WERI-Rb-1 (cell line): Measurements from ENCODE around the gene ACOT13.
"Not testable (repeated sequence)": the region's sequence is repeated elsewhere in the genome, so short reads cannot be mapped to it uniquely, and the experiment has no call there.

Experiments
- DNase-seq: peaks from one replicate; pipeline ENCODE4 v3.0.0-alpha.2; 2020
- H3K27ac ChIP-seq: fragments of 250-450 bp; sonication (Bioruptor Pico); 2 replicates; pipeline ENCODE4 v1.5.1; 2020; ENCODE audit warnings: mild to moderate bottlenecking, moderate library complexity
- H3K27me3 ChIP-seq: fragments of 250-450 bp; sonication (Bioruptor Pico); 2 replicates; pipeline ENCODE4 v1.5.1; 2021; ENCODE audit warnings: mild to moderate bottlenecking, low read depth, moderate library complexity; ENCODE audit not compliant: insufficient read depth, severe bottlenecking
- H3K36me3 ChIP-seq: fragments of 250-450 bp; sonication (Bioruptor Pico); 2 replicates; pipeline ENCODE4 v1.5.1; 2020; ENCODE audit warnings: mild to moderate bottlenecking, moderate library complexity
- H3K4me3 ChIP-seq: 2 replicates; pipeline ENCODE4 v1.5.1; 2011; ENCODE audit warnings: low read depth, mild to moderate bottlenecking, control low read depth, low read length
- H3K9me3 ChIP-seq: fragments of 250-450 bp; sonication (Bioruptor Pico); 2 replicates; pipeline ENCODE4 v1.5.1; 2021; ENCODE audit warnings: mild to moderate bottlenecking, moderate library complexity; ENCODE audit not compliant: severe bottlenecking
- TF ChIP-seq, protein P1 (sequence below): IDR thresholded peaks from 2 replicates; pipeline ENCODE4 v1.5.1; 2011; ENCODE audit warnings: low read depth, mild to moderate bottlenecking, control low read depth, inconsistent platforms, low read length

The ACOT13 gene

DNA sequence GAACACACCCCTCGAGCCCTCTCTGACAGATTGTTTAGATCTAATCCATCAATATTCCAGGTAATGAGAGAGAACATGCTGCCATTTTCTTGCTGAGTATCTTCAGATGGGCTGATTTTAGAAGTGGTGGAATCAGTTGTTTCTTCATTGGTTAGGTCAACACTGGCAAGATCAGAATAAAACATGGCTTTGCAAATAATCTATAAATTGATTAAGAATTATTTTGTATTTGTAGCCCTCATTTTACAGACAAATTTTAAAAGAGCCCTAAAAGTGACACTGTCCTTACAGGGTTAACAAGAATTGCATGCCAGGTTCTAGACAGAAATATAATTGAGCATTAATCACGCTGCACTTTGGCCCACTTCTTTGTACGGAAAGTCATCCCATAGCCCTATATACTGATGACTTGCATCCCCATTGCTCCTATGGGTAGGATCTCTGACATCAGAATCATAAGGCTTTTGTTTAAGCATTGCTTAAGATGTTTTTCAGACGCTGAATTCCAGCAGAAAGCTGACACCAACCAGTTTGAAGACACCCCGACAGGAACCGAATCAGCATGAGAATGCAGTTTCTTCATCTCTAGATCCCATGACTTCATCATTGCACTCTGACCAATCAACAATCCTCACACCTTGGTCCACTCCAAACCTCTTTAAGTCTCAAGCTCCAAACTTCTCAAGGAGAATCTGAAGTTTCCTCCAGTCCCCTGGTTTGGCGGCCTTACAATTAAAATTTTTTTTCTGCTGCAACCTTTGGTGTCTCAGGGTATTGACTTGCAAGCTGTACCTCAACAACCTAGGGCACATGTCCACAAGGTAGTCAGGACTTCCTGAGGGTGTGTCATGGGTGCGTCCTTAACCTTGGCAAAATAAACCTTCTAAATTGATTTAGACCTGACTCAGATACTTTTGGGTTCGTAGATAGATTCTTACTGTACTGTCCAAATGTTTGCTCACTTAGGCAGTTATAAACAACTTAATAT lies 8.0 kb upstream of the ACOT13 start:
- H3K4me3 ChIP-seq: no peak overlapping the region
- DNase-seq: no peak
- no peaks in the 10 kb centered on the region for H3K9me3 ChIP-seq
- H3K27me3 ChIP-seq: no peaks in the 10 kb centered on the region
- no peak overlapping the region for H3K27ac ChIP-seq
- TF ChIP-seq, protein P1, sequence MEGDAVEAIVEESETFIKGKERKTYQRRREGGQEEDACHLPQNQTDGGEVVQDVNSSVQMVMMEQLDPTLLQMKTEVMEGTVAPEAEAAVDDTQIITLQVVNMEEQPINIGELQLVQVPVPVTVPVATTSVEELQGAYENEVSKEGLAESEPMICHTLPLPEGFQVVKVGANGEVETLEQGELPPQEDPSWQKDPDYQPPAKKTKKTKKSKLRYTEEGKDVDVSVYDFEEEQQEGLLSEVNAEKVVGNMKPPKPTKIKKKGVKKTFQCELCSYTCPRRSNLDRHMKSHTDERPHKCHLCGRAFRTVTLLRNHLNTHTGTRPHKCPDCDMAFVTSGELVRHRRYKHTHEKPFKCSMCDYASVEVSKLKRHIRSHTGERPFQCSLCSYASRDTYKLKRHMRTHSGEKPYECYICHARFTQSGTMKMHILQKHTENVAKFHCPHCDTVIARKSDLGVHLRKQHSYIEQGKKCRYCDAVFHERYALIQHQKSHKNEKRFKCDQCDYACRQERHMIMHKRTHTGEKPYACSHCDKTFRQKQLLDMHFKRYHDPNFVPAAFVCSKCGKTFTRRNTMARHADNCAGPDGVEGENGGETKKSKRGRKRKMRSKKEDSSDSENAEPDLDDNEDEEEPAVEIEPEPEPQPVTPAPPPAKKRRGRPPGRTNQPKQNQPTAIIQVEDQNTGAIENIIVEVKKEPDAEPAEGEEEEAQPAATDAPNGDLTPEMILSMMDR: no peak
- peaks cover 74% of the 10 kb centered on the region for H3K36me3 ChIP-seq

DNA sequence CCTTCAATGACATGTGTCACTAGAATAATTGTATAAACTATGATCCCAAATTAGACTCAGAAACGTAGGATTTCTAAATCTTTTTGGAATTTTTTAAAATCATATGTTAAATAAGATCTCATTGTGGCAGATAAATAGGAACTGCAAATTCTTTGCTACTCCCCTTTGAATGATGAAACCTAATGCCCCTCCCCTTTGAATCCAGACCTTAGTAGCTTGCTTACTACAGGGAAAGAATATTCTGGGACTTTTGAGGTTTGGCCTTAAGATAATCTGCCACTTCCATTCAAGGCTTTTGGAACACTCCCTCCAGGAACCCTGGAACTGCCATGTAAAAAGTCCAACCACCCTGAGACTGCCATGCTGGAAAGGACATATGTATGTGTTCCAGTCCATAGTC lies 7.3 kb upstream of the ACOT13 start:
- H3K9me3 ChIP-seq: no peaks in the 10 kb centered on the region
- H3K4me3 ChIP-seq: no peak overlapping the region
- H3K27ac ChIP-seq: no peak overlapping the region
- DNase-seq: no peak
- peaks cover 73% of the 10 kb centered on the region for H3K36me3 ChIP-seq
- H3K27me3 ChIP-seq: no peaks in the 10 kb centered on the region
- TF ChIP-seq, protein P1: no peak

DNA sequence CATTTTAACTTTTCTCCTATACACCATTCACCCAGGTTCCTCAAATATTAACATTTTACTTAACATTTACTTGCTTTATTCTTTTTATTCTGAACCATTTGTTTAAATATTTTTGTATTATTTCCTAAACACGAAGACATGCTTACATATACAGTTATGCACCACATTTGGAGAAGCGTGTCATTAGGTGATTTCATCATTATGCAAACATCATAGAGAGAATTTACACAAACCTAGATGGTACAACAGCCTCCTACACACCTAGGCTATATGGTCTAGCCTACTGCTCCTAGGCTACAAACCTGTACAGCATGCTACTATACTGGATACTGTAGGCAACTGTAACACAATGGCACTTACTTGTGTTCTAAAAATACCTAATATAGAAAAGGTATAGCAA lies 6.8 kb upstream of the ACOT13 start:
- TF ChIP-seq, protein P1: no peak
- Histone ChIP-seq H3K9me3 (no peaks in the 10 kb centered on the region), H3K36me3 (peaks cover 73% of the 10 kb centered on the region), H3K4me3 (no peak overlapping the region), H3K27ac (no peak overlapping the region), H3K27me3 (no peaks in the 10 kb centered on the region)
- DNase-seq: no peak

DNA sequence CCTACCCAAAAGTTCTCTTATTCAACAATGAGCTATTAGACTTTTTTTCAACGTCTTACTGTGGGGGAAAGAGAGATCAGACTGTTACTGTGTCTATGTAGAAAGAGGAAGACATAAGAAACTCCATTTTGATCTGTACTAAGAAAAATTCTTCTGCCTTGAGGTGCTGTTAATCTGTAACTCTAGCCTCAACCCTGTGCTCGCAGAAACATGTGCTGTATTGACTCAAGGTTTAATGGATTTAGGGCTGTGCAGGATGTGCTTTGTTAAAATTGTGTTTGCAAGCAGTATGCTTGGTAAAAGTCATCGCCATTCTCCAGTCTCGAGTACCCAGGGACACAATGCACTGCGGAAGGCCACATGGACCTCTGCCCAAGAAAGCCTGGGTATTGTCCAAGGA lies 5.1 kb upstream of the ACOT13 start:
- peaks cover 65% of the 10 kb centered on the region for H3K36me3 ChIP-seq

DNA sequence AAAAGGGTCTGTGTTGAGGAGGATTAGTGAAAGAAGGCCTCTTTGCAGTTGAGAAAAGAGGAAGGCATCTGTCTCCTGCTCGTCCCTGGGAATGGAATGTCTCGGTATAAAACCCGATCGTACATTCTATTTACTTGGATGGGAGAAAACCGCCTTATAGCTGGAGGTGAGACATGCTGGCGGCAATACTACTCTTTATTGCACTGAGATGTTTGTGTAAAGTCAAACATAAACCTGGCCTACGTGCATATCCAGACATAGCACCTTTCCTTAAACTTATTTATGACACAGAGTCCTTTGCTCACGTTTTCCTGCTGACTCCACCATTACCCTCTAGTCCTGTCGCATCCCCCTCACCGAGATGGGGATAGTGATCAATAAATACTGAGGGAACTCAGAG lies 4.6 kb upstream of the ACOT13 start:
- Histone ChIP-seq H3K4me3 (no peak overlapping the region), H3K27me3 (no peaks in the 10 kb centered on the region), H3K27ac (peak overlapping the region; percentile 26; the same call in 1 of the 2 replicates), H3K9me3 (no peaks in the 10 kb centered on the region), H3K36me3 (peaks cover 65% of the 10 kb centered on the region)
- no peak for DNase-seq
- TF ChIP-seq, protein P1: no peak

More for the DNA sequence above, 5.1 kb upstream of the ACOT13 start:
- DNase-seq, H3K4me3 ChIP-seq, H3K9me3 ChIP-seq, H3K27me3 ChIP-seq: not testable (repeated sequence)
- H3K27ac ChIP-seq: peak overlapping the region; percentile 26; the same call in 1 of the 2 replicates

DNA sequence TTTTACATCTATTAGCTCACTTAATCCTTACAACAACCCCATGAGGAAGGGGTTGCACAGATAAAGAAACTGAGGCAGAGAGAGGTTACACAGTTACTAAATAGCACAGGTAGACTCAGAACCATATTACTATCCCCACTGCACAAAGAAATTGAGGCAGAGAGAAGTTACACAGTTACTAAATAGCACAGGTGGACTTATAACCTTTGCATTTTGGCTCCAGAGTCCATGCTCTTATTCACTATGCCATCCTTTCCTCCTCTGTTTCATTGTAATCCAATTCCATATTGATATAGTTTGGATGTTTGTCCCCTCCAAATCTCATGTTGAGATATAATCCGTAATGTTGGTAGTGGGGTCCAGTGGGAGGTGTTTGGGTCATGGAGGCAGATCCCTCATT lies 3.7 kb upstream of the ACOT13 start:
- Histone ChIP-seq H3K9me3 (no peaks in the 10 kb centered on the region), H3K27me3 (no peaks in the 10 kb centered on the region), H3K4me3 (no peak overlapping the region), H3K27ac (no peak overlapping the region), H3K36me3 (peaks cover 56% of the 10 kb centered on the region)
- TF ChIP-seq, protein P1: no peak
- DNase-seq: no peak
